Ureter (tissue), 1 donor: ENCODE measurements around the gene ARHGAP24. TPM values are rescaled to one million over a fixed set of nuclear protein-coding genes. Genes with fewer than 3 reads are reported as not detected.

Source experiments
- DNase-seq: peaks from one replicate; pipeline ENCODE4 v3.0.0-alpha.2; 2020; ENCODE audit warnings: low spot score
- total RNA-seq: library from RNA; stranded (reverse); gene quantifications from one replicate; pipeline ENCODE4 v1.2.4, GENCODE V29; 2023
- donor health status: DM: yes; HTN: yes; CAD: no.

ARHGAP24 gene
- total RNA-seq, 1 donor from 2014 or later: 11.2 TPM

DNA sequence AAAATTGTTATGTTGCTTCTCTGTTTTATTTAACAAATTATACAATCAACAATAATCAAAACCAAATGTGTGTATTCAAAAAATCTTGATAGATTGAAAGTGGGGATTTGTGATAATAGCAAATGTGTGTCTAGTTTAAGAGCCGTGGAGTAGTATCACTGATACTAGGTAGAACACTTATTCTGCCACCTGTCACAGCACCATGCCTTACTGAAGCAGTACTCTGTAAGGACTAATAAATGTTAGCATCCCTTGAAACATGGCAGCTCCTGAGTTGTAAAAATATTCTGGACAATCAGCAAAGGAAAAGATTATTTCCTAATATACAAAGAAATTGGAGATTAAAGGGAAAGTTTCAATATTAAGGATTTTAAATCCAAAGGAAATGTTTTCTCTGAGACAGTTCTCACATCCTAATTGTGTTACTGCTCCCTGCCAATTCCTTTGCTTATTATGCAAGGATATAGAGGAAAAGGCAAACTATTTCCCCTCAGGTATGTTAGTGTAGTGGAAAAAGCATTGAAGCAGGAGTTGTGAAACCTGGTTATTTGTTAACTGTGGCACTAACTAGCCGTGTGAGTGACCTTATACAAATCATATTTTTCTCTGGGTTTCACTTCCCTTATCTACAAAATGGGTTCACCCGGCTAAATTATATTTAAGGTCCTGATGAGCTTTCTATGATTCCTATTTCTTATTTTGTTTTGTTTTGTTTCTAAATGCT, 303.1 kb downstream of the ARHGAP24 start:
- no peak for DNase-seq

DNA sequence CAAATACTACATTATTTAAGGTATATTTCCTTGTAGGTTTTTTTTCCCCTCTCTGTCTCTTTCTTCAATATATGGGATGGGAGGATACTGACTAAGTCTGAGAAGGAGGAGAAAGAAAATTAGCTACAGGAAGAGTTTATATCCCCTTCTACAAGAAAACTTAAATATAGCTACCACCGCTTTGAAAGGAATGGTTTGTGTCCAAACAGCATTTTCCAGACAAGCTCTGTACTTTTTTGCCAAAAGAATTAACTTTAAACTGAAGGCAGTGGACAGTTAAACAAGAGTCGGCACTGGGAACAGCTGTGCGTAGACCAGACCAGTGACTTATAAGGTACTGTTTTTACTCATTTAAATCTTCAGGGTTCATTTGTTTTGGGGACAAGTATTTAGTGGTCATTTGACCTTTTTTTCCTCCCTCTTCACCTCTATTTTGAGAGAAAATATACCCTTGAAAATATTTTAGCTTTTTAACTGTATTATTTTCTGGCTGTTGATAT, 303.7 kb downstream of the ARHGAP24 start:
- DNase-seq: no peak

DNA sequence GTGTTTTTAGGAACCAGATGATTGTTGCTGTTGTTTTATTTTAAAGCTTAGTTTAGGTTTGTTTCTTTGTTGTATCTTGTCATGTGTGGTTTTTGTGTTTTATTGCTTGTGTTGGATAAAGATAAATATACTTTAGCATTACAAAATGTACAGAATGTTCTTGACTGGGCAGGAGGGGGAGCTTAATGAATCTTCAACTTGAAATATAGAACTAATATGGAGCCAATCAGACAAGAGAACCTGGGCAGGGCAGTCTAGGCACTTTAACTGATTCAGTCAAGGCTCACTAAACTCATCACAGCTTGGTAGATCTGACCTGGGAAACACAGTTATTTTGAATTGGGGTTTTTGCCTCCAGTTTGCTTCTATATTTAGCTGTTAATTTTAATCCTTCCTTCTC, 304.2 kb downstream of the ARHGAP24 start:
- no peak for DNase-seq

DNA sequence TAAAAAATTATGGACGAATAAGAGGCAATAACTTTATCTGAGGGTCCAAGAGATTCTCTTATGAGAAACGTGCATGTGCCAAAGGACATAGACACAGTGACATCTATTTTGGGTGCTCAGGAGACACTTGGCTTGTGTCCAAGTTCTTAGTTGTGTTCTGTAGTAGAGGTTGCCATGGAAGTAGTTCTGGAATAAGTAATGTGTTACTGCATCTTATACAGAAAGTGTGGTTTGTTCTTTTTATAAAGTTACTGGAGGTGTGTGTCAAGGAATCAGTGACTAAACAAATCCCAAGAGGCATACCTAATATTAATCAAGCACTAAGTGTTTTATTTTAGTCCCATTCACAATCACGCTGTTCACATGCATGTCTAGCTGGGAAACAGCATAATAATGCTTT, 305.7 kb downstream of the ARHGAP24 start:
- no peak for DNase-seq

DNA sequence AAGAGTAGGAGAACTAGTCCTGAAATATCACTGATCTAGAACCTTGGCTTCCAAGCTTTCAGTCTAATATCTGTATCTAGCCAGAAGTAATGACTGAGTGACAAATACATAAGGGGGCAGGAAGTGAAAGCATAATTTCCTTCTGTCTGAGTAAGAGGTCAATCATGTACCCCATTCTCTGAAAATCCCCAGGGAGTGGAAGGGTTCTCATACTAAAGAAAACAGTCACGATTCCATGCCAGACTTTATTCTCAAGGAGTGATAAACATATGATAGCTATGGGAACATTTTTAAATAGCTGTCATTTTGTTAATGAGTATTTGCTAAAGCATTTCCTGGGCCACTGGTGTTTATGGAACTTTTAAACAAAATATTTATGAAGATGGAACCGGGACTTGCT, 308.5 kb downstream of the ARHGAP24 start:
- no peak for DNase-seq

DNA sequence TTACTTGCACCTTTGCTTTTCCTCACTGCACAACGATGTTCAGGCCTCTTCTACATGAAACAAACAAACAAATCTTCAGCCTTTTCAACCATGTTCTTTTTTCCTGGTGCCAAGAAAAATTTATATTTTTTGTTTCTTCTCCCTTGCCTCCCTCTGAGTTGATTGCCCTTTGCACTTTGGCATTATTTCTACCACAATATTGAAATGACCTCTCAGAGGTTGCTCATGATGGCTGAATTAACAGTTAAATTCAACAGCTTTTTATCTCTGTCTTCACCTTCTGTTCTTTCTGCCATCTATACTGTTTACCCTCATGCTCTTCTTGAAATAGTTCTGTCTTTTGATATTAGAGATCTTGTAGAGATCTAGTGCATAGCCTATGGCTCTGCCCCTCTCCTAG, 308.9 kb downstream of the ARHGAP24 start:
- DNase-seq: no peak

DNA sequence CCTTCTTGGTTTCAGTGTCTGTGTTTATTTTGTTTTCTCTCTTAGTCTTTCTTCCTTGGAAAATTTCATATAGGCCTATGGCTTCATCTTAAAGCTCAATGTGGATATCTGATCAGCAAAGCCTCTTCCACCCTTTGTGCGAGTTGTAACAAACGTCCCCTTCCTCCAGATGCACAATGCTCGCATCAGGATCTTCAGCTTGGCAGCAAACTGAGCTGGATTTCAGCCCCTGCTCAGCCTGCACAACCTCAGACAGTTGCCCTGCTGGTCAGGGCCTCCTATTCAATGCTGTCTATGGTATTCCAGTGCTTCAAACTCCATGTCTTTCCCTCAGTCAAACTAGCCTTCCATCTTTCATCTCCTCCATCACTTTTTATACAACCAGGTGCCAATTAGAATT, 309.4 kb downstream of the ARHGAP24 start:
- no peak for DNase-seq

DNA sequence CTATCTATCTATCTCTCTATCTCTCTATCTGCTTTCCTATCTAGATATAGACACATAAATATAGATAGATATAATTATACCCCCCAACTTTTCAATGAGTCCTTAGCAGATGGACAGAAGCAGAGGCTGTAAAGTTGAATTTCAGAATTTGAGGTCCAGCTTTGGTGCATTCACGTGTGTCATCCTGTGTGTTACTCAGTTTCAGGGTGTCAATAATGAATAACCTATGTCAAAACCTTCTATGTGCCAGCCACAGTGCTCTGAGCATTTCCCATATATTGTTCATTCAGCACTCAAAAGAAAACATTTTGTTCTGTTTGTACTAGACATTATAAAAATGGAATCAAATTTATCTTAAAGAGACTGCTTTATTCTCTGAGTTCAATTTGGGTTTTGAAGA, 310.0 kb downstream of the ARHGAP24 start:
- no peak for DNase-seq

DNA sequence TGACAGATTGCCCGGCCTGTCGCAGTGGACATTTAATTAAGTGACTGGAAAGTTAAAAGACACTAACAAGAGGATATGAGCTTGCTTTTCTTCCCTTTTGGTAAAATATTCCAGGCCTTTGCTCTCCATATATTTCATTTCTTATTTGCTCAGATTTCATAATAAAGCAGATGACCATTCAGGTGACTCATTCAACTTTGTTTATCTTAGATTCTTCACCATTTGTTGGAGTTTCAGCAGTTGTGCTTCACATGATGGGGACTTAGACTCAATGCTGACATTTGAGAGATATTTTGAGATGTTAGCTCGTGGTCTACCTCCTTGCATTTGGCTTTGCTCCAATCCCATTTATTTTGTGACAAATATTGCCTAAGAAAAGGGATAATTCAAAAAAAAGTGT, 312.2 kb downstream of the ARHGAP24 start:
- no peak for DNase-seq

DNA sequence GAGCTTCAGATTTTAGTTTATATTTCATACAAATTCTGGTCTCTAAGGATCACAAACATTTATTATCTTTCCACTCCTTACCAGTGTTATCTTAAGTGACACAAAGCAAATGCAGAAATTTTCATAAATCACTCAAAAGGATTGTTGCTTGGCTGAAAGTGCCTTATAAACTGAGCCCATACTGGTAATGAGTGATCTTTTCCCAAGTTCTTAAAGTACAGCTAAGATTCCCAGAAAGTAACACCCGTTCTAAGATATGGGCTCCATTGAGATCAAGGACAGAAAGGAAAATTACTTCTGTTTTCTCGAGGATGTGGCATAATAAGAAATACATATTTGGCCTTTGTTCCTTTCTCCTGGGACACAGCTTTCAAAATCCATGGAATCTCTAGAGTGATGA, 313.7 kb downstream of the ARHGAP24 start:
- DNase-seq: no peak

DNA sequence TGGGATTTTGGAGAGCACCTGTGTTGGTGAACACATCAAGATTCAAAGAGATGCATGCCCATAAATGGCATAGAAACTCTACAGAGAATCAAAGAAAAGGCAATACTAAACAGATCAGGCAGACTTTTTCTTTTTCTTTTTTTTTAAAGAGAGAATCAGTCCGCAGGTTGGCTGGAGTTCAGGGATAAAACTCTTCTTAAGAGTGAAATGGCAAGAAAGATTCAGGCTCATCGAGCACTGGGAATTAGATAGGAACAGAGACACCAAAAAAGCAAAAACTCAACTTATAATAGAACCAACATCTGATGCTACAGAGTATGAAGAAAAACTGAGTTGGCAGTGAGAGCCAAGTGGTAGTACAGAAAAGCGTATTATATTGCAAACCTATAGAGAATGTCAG, 314.3 kb downstream of the ARHGAP24 start:
- no peak for DNase-seq

DNA sequence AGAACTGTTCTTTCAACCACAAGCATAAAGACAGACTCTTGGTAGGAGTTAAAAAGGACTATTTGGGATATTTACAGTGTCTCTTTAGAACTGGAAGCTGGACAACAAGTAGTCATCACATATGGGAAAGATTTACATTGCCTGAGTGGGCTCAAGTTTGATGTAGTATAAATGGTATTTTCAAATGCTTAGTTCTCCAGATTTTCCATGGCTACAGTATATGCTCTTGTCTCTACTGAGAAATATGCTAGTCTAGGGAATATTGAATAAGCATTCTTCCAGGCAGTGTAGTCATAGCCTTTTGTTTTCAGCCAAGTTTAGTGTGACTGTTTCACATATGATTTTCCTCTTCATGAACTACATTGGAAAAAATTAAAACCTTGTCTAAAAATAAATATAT, 315.6 kb downstream of the ARHGAP24 start:
- no peak for DNase-seq

DNA sequence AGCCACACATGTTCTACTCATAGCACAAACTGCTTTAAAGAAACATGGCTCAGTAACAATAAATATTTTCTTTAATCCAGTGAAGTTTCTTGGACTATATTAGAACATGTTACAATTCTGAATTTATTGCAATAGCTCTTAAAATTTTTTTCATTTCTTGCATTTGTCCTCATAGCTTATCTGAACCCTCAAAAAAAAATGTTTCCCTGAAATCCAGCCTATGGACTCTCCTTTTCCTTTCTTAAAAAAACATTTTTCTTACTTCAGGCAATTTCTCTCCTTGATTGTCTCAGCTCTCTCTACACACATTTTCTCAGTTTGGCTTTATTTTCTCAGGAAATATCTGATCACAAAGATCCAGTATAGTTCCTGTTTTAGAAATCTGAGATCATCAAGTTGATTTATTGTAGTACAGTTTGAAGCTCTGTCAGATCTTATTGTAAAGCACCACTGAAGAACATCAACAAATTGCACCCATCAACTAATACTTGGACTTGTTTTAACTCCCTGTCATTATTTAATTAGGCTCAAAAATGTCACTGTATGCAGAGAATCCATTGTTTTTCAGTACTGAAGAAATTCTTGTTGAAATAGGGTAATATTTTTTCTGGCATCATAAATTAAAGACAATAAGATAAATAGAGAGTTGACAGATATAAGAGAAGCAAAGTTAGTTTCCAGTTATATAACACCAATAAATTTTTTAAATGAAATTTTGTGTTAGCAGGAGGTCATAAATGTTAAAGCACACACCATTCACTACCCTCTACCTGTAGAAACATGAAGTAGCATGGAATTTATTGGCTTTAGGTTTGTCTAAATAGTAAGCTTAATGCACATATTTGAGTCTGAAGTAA, 317.7 kb downstream of the ARHGAP24 start:
- DNase-seq: no peak

DNA sequence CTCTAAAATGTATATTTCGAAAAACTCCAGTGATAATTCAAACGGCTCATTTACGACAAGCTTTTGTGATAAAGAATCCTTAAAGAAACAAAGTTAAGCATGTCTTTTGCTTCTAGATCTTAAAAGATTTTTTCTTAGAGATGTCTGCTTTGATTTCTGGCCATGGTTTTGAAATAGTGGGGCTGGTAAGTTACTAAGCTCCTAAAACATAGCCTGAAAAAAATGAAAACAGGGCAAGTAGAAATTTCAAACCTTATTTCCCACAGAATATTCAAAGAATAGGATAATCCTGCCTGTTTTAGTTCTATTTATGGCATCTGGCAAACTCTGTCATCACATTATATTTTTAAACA, 318.3 kb downstream of the ARHGAP24 start:
- DNase-seq: no peak

DNA sequence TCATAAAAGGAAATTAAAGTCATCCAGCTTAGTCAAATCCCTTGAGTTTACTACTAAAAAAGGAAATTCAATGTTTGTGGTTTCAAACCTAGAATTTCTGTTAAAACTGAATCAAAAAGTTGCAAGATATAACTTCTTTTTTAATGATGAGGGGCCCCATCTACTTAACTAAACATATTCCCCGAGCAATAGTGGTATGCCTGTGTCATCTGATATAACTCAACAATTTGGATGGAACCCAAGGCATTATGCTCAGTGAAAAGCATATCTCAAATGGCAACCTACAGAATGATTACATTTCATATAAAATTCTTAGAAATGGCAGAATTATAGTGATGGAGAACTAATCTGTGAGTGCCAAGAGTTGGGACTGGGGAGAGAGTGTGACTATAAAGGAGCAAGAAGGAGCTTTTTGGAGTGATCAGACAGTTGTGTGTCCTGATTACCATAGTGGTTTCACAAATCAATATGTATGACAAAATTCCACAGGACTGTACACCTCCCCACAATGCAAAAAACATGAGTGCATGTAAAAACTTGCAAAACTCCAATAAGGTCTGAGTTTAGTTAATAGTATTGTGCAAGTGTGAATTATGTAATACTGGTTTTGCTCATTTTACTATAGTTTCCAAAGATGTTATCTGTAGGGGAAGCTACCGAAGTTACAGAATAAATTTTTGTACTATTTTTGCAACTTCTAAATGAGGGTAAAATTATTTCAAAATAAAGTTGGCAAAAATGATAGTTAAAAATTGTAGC, 323.2 kb downstream of the ARHGAP24 start:
- DNase-seq: no peak

DNA sequence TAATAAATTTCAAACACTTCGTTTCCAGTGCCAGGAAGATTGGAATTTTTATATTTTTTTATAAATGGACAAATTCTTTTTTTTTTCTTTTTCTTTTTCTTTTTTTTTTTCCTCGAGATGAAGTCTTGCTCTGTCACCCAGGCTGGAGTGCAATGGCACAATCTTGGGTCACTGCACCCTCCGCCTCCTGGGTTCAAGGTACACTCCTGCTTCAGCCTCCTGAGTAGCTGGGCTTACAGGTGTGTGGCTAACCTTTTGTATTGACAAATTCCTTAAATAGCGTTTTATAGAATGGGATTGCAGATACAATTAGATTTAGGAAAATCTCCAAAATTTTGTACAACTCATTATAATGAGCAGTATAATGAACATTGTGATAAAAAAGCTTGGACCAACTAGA, 328.9 kb downstream of the ARHGAP24 start:
- no peak for DNase-seq

DNA sequence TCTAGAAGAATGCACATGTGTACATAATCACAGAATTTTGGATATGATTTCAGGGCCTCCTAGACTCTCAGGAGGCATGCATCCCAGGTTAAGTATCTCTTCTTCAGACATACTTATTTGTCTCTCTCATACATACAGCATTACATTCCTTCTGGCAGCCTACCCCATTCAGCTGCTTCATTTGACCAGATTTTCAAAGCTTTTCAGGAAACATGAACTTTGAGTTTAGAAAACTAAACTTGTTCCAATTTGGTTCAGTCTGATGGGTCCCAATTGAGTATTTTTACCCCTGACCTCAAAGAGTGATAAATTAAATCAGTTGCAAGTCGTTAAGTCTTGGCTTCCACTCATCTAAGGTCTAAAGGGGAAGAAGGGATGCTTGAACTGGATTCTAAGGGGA, 330.9 kb downstream of the ARHGAP24 start:
- no peak for DNase-seq

DNA sequence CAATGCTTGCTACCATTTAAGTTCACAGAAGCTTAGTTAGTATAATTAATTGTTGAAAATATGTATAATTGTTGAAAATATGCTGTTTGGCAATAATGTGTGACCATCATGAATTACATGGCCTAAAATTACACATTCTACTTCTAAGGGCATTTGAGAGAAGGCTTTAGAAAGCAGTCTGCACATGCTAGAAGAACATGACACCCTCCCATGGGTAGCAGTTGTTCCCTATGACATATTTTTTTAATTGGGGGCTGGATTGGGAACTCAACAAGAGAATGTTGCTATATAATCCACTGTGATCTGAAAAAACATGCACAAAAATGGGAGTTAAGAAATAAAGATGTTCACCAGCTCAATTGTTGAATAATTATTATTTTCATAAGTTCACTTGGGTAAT, 331.4 kb downstream of the ARHGAP24 start:
- no peak for DNase-seq

DNA sequence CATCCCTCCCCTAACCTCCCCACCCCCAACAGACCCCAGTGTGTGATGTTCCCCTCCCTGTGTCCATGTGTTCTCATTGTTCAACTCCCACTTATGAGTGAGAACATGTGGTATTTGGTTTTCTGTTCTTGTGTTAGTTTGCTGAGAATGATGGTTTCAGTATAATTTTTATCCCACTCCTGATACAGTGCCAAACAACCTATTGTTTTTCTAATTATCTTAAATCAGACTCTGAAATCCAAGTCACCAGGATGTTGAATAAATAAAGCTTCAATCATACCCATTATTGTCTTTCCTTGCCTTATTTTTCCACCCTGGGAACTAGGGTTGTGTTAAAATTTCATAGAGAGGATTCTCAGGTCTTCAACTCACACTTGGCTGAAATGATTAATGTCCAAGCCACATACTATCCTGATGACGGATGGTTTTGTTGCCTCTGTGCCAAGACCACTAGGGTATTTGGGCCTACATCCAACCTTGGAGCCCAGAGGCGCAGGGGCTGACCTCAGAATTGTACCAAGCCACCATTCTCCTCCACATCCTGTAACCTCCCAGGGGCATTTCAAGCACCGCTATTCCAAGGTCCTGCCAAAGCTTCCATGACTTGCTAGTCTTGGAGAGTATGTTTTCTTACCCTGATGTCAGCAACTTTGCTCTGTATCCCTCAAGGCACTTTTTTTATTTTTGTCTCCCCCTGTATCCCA, 332.4 kb downstream of the ARHGAP24 start:
- DNase-seq: no peak

DNA sequence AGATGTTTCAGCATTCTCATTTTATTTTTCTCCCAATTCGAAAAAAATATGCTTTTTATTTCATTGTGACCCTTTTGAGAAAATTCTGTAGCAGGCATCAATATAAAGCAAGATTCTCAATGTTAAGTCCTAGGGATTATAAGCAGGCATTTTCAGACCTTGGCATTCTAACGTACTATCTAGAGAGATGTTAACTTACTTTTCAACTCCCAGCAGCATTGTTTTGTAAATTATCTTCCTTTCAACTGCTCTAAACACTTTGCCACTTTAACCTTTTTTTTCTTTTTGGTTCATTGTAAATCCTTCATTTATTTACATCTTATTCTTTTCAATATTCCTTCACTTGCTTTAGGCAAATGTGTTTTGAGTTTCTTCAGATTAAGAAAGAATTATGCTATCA, 333.2 kb downstream of the ARHGAP24 start:
- DNase-seq: no peak

DNA sequence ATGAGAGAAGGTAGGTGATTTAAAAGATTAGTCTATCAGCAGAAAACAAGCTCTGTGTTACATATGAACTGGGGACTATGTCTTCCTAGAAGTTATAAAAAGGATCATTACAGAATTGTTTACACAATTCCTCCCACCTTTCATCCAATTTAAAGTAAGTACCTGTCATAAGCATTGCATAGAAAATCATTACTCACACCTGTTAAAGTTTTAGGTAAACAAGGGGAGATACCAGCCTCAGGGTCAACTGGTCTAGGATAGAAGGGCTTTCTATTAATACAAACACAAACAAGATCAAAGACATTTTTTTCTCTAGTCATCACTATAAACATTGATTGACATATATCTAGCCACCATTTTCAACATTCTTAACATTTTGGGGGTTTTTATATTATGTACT, 333.9 kb downstream of the ARHGAP24 start:
- DNase-seq: no peak

DNA sequence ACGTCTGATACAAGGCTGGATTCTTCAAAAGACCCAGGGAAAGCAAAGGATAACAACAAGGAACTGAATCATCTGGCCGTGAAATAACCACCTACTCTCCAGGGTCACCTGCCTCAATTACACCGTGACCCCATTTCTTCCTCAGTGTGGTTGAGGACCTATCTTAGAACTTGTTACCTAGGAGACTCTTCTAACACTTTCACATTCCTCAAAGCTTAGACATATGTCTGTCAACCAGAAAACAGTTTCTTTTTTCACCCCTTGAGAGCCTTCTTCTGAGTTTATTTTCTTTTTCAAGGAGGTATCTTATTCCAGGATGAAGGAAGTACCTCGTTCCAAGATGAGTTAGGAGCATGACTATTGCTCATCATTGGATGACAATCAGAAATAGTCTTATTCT, 337.8 kb downstream of the ARHGAP24 start:
- no peak for DNase-seq
